HepG2 (cell line): Measurements from ENCODE around the gene FAIM. TPM values are rescaled to one million over a fixed set of nuclear protein-coding genes. Genes with fewer than 3 reads are reported as not detected.

Source experiments
- BRD4 ChIP-seq: sonication (generic); formaldehyde crosslinking; IDR thresholded peaks from 2 replicates; pipeline ENCODE4 v1.4.0; 2020; ENCODE audit warnings: missing genetic modification reagents
- CBFB ChIP-seq: sonication (generic); formaldehyde crosslinking; IDR thresholded peaks from 2 replicates; pipeline ENCODE4 v1.4.0; 2020; ENCODE audit warnings: missing genetic modification reagents
- HNRNPUL1 ChIP-seq: fragments of 200-400 bp; formaldehyde crosslinking; IDR thresholded peaks from 2 replicates; pipeline ENCODE4 v1.6.1; 2017; ENCODE audit warnings: low read depth, mild to moderate bottlenecking, low read length, moderate library complexity
- HOXA5 ChIP-seq: sonication (generic); formaldehyde crosslinking; IDR thresholded peaks from 2 replicates; pipeline ENCODE4 v1.4.0; 2020; ENCODE audit warnings: missing genetic modification reagents
- KLF15 ChIP-seq: sonication (generic); formaldehyde crosslinking; IDR thresholded peaks from 2 replicates; pipeline ENCODE4 v1.8.1; 2023; ENCODE audit warnings: borderline replicate concordance, mild to moderate bottlenecking, inconsistent platforms, missing genetic modification reagents, mixed read lengths
- KMT2B ChIP-seq: IDR thresholded peaks from 2 replicates; pipeline ENCODE4 v1.6.1; 2016; ENCODE audit warnings: missing genetic modification reagents, missing compliant biosample characterization
- LCORL ChIP-seq, 2 experiments: fragments of 450-650 bp in 1 of 2; sonication (generic) in 1 of 2; formaldehyde crosslinking in 1 of 2; IDR thresholded peaks; 2 replicates each; pipeline versions ENCODE4 v1.5.0 to v1.6.1; 2017 to 2020; ENCODE audit warnings: antibody characterized with exemption in 1 of 2, missing genetic modification reagents in 1 of 2
- MAFF ChIP-seq: IDR thresholded peaks from 2 replicates; pipeline ENCODE4 v1.6.1; 2011; ENCODE audit warnings: low read depth, low read length, improper control_type of control experiment
- SMC3 ChIP-seq: IDR thresholded peaks from 2 replicates; pipeline ENCODE4 v1.6.1; 2011; ENCODE audit warnings: low read length, improper control_type of control experiment
- SRSF4 ChIP-seq: fragments of 200-400 bp; formaldehyde crosslinking; IDR thresholded peaks from one replicate; pipeline ENCODE4 v1.6.1; 2018; ENCODE audit warnings: mild to moderate bottlenecking, low read depth, low read length, moderate library complexity; ENCODE audit not compliant: poor library complexity, severe bottlenecking
- TBP ChIP-seq: sonication (generic); formaldehyde crosslinking; IDR thresholded peaks from 2 replicates; pipeline ENCODE4 v1.5.0; 2020; ENCODE audit warnings: missing genetic modification reagents
- TOE1 ChIP-seq: sonication (generic); formaldehyde crosslinking; IDR thresholded peaks from 2 replicates; pipeline ENCODE4 v1.4.0; 2020; ENCODE audit warnings: mild to moderate bottlenecking, missing genetic modification reagents
- ZBTB20 ChIP-seq: sonication (generic); formaldehyde crosslinking; IDR thresholded peaks from 2 replicates; pipeline ENCODE4 v1.8.1; 2023; ENCODE audit warnings: missing genetic modification reagents, low read depth, mild to moderate bottlenecking, borderline replicate concordance
- ZFP90 ChIP-seq: sonication (generic); formaldehyde crosslinking; IDR thresholded peaks from 2 replicates; pipeline ENCODE4 v1.8.0; 2022; ENCODE audit warnings: missing genetic modification reagents, mild to moderate bottlenecking, inconsistent platforms, borderline replicate concordance
- ZNF232 ChIP-seq: sonication (generic); formaldehyde crosslinking; IDR thresholded peaks from 2 replicates; pipeline ENCODE4 v1.4.0; 2020; ENCODE audit warnings: missing genetic modification reagents, borderline replicate concordance
- ZNF280B ChIP-seq: sonication (generic); formaldehyde crosslinking; IDR thresholded peaks from 2 replicates; pipeline ENCODE4 v1.5.0; 2020; ENCODE audit warnings: missing genetic modification reagents, mild to moderate bottlenecking, borderline replicate concordance
- ZNF282 ChIP-seq: fragments of 450-650 bp; IDR thresholded peaks from 2 replicates; pipeline ENCODE4 v1.6.1; 2018; ENCODE audit not compliant: partially characterized antibody
- ZNF335 ChIP-seq: sonication (generic); formaldehyde crosslinking; IDR thresholded peaks from 2 replicates; pipeline ENCODE4 v1.4.0; 2020; ENCODE audit warnings: missing genetic modification reagents
- ZNF33A ChIP-seq: sonication (generic); formaldehyde crosslinking; IDR thresholded peaks from 2 replicates; pipeline ENCODE4 v1.5.1; 2020; ENCODE audit warnings: missing genetic modification reagents, mild to moderate bottlenecking, moderate library complexity, borderline replicate concordance
- ZNF512 ChIP-seq: sonication (generic); formaldehyde crosslinking; IDR thresholded peaks from 2 replicates; pipeline ENCODE4 v1.4.0; 2020; ENCODE audit warnings: mild to moderate bottlenecking, missing genetic modification reagents
- ZNF563 ChIP-seq: sonication (generic); formaldehyde crosslinking; IDR thresholded peaks from 2 replicates; pipeline ENCODE4 v1.8.0; 2022; ENCODE audit warnings: mild to moderate bottlenecking, moderate library complexity, missing genetic modification reagents
- ZNF577 ChIP-seq: sonication (generic); formaldehyde crosslinking; IDR thresholded peaks from 2 replicates; pipeline ENCODE4 v1.4.0; 2020; ENCODE audit warnings: mild to moderate bottlenecking, low read depth, missing genetic modification reagents, borderline replicate concordance
- ZNF619 ChIP-seq: sonication (generic); formaldehyde crosslinking; IDR thresholded peaks from 2 replicates; pipeline ENCODE4 v1.4.0; 2020; ENCODE audit warnings: mild to moderate bottlenecking, missing genetic modification reagents
- ZNF781 ChIP-seq: sonication (generic); formaldehyde crosslinking; IDR thresholded peaks from 2 replicates; pipeline ENCODE4 v1.5.1; 2020; ENCODE audit warnings: borderline replicate concordance, mild to moderate bottlenecking, missing genetic modification reagents; ENCODE audit errors: not compliant biosample characterization
- ZNF83 ChIP-seq: sonication (generic); formaldehyde crosslinking; IDR thresholded peaks from 2 replicates; pipeline ENCODE4 v1.4.0; 2020; ENCODE audit warnings: missing genetic modification reagents, mild to moderate bottlenecking, borderline replicate concordance
- ZNF878 ChIP-seq: sonication (generic); formaldehyde crosslinking; IDR thresholded peaks from 2 replicates; pipeline ENCODE4 v1.8.1; 2023; ENCODE audit warnings: mild to moderate bottlenecking, missing genetic modification reagents, moderate library complexity
- polyA plus RNA-seq, 8 experiments: library from polyadenylated mRNA; depleted of rRNA in 3 of 8; stranded (reverse) in 7 of 8; unstranded in 1 of 8; fragments of >200 nt; fragmentation: Illumina TruSeq in 4 of 8; extraction: Trizol in 4 of 8; gene quantifications; 2 replicates each; pipeline versions ENCODE4 v1.2.1 to v1.2.3, GENCODE V29; 2011 to 2016; ENCODE audit warnings: low read depth in 4 of 8, missing spikeins in 1 of 8, mixed read lengths in 1 of 8; ENCODE audit not compliant: insufficient read depth in 1 of 8
- total RNA-seq, 5 experiments: library from RNA; depleted of rRNA; stranded (reverse); fragments of >200 nt; fragmentation: Illumina TruSeq; extraction: Trizol; gene quantifications; 2 replicates each; pipeline ENCODE4 v1.2.3, GENCODE V29; 2016; ENCODE audit warnings: low read depth in 1 of 5

FAIM gene
- total and polyA plus RNA-seq, 2 of the 13 experiments (the other 11 are each of a cell fraction or from before 2014, with no cell fraction given), result 4.3 to 25.8 TPM

GRCh38 chr3:138594150-138594934 lies 14.2 kb upstream of the FAIM start, which contains the start of gene CEP70 (continued):
- TF ChIP-seq ZNF280B (CRISPR knock-in tag) (peak; percentile 57; the same call in 1 of the 2 replicates), ZNF335 (peak; percentile 65; the same call in 1 of the 2 replicates), ZNF232 (CRISPR knock-in tag) (peak; percentile 77), ZNF512 (no peak), ZNF563 (peak; percentile 82), ZNF33A (no peak), KMT2B (peak; percentile 74), ZNF83 (CRISPR knock-in tag) (peak; percentile 23; the same call in 1 of the 2 replicates), MAFF (0 out of 2 replicates have a peak, but pooled peaks have one; percentile 4), BRD4 (CRISPR knock-in tag) (0 out of 2 replicates have a peak, but pooled peaks have one; percentile 33), ZNF282 (no peak), KLF15 (CRISPR knock-in tag) (no peak), ZNF619 (CRISPR knock-in tag) (0 out of 2 replicates have a peak, but pooled peaks have one; percentile 58), TBP (no peak), SMC3 (peak; percentile 85), ZNF577 (no peak), ZNF781 (CRISPR knock-in tag) (no peak), TOE1 (CRISPR knock-in tag) (no peak), LCORL (IDR thresholded peaks at IDR 0.05) (no peak), LCORL (CRISPR knock-in tag; IDR thresholded peaks at IDR 0.05) (0 out of 2 replicates have a peak, but pooled peaks have one; percentile 25), CBFB (CRISPR knock-in tag) (peak; percentile 70), HNRNPUL1 (no peak), ZNF878 (CRISPR knock-in tag) (peak; percentile 31; the same call in 1 of the 2 replicates), ZBTB20 (CRISPR knock-in tag) (no peak), ZFP90 (CRISPR knock-in tag) (peak; percentile 86), HOXA5 (CRISPR knock-in tag) (peak; percentile 68; the same call in 1 of the 2 replicates), SRSF4 (no peak)
